GM15510 (cell line): ENCODE measurements around the gene LGR5.

Source experiments
- POLR2A ChIP-seq: IDR thresholded peaks from 3 replicates; pipeline ENCODE4 v1.6.1; 2011; ENCODE audit warnings: borderline replicate concordance; ENCODE audit not compliant: insufficient read length; ENCODE audit errors: extremely low read depth

LGR5 gene

GRCh38 chr12:71552728-71553501 is 113.3 kb downstream of the LGR5 start:
- TF ChIP-seq POLR2A = no peak

- TF ChIP-seq POLR2A = no peak
Observed at GRCh38 chr12:71555191-71555590, 115.6 kb downstream of the LGR5 start.

DNA sequence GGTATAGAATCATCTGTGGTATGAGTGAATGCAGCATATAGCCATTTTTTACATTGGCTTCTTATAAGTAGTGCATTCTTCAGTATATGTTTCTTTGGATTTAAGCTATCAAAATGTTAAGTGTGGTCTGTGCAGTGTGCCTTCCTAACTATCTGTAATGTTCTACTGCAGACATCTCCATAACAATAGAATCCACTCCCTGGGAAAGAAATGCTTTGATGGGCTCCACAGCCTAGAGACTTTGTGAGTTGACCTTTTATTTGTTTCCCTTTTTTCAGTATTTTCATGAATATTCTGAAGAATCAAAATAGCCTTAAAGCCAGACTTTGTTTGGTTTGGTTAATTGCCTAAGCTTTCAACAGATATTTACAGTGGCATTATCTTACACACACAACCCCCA is 116.8 kb downstream of the LGR5 start:
- TF ChIP-seq POLR2A = no peak

DNA sequence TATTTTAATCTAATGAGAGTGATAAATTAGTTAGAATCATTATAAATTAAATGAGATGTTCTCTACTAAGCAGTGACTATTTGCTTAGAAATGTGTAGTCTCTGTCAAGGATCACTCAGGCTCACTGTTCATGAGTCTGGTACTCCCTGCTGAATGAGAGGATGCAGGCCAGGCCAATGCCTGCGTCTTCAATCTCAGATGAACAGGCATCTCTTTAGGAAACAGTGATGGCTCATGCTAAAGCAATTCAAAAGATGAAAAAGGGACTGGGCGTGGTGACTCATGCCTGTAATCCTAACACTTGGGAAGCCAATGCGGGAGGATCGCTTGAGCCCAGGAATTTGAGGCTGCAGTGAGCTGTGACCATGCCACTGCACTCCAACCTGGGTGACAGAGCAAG is 117.3 kb downstream of the LGR5 start:
- no peak for TF ChIP-seq POLR2A

DNA sequence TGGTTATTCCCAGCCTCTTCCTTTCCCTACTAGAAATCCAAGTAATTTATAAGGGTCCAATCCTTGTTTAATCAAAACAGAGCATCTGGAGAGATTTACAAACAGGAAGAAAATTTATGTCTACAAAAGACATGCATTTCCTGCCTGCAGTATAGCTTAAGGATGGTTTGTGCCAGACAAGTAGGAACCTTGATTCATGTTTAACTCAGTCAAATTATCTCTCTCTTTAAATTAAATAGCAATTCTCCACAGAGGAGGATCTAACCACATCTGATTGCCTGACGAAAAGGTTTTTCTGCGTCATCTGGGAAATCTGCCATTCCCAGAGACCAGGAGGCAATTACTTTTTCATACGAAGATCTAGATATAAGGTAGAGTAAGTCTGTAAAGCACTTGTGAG is 118.8 kb downstream of the LGR5 start:
- TF ChIP-seq POLR2A = no peak

DNA sequence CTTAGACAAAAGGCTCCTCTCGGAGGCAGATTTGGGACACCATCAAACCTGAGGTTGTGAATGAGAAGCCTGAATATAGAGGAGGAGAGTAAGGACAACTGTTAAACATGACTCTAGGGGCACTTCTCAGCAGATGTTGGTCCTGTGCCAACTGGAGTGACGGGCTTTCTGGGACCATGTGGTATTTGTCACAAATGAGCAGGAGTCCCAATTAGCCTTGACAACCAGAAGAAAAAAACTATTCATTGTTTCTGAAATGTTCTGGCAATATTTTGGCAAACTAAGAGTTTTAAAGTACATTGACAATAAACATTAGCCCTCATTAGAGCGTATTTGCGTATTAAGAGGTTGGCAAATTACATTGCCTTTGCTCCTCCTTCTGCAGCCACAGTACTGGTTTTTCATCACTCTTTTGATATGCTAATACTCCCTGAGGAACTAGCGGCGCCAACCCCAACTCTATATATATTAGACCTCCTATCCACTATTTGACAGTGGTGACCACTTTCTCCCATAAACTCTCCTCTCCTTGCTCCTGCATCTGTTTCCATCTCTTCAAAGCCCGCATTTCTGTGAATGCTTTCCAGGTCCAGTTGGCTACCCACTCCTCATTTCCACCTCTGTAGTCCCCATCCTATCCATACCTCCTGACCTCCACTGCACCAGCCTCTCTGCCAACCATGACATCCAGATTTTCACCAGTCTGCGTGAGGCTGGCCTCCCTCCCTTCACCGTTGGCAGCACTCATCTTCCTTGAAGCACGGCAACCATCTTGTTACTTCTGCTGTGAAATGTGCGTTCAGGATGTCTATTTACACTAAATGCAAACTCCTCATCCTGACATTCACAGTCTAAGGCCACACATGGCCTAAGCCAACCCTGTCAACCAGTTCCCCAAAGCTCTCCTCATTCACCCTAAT is 123.3 kb downstream of the LGR5 start:
- no peak for TF ChIP-seq POLR2A

- TF ChIP-seq POLR2A = no peak
Observed at GRCh38 chr12:71565535-71565934, 125.9 kb downstream of the LGR5 start.

GRCh38 chr12:71566655-71567054 is 127.1 kb downstream of the LGR5 start:
- TF ChIP-seq POLR2A = no peak

GRCh38 chr12:71567537-71567936 is 127.9 kb downstream of the LGR5 start:
- TF ChIP-seq POLR2A = no peak

GRCh38 chr12:71576496-71576895 is 136.9 kb downstream of the LGR5 start:
- no peak for TF ChIP-seq POLR2A

DNA sequence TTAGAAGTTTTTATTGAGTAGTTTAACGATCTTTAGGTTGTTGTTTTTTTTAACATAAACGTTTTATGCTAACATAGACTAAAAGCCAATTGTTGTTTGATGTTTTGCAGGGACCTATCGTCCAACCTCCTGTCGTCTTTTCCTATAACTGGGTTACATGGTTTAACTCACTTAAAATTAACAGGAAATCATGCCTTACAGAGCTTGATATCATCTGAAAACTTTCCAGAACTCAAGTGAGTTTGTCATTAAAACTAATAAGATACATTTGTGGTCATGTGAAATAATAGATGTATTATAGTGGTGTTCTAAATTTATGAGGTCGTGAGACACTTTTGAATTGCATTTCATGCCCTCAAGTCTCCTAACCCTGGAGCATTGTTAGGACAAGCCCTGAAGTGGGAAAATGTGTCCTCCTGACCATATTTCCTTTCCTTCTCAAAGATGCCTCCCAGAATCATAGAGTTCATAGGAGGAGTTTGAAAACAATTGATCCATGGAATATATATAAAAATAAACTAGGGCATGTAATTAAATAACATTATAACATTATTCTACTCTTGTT is 139.2 kb downstream of the LGR5 start:
- no peak for TF ChIP-seq POLR2A

- no peak for TF ChIP-seq POLR2A
Observed at GRCh38 chr12:71581206-71581605, 141.6 kb downstream of the LGR5 start.

DNA sequence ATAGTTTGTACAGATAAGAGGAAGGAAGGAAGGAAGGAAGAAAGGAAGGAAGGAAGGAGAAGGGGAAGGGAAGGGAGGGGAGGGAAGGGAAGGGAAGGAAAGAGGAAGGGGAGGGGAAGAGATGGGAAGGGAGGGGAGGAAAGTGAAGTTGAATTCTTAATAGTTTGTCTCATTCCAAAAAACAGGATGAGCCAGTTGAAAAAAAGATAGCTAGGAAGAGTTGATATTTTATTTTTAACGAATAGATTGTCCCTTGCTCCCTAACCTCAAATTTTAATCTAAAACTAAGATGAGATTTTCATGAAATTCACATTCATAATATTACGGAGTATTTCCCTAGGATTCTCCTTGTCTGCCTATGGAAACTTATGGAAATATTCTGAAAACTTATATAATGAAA is 143.3 kb downstream of the LGR5 start:
- TF ChIP-seq POLR2A = no peak

DNA sequence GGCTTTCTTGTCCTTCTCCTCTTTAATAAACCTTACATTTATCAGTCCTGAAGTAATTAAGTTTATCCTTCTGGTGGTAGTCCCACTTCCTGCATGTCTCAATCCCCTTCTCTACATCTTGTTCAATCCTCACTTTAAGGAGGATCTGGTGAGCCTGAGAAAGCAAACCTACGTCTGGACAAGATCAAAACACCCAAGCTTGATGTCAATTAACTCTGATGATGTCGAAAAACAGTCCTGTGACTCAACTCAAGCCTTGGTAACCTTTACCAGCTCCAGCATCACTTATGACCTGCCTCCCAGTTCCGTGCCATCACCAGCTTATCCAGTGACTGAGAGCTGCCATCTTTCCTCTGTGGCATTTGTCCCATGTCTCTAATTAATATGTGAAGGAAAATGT is 144.8 kb downstream of the LGR5 start:
- no peak for TF ChIP-seq POLR2A

GRCh38 chr12:71585218-71585617 is 145.6 kb downstream of the LGR5 start:
- no peak for TF ChIP-seq POLR2A
